SW 1271 (cell line): ENCODE data around the gene HUNK.
"Not testable (repeated sequence)": the region's sequence is repeated elsewhere in the genome, so short reads cannot be mapped to it uniquely, and the experiment has no call there.

Source experiments
- DNase-seq, 2 experiments: peaks; one replicate each; lab custom pipeline; 2025; lab: John Stamatoyannopoulos, UW

Gene HUNK

DNA sequence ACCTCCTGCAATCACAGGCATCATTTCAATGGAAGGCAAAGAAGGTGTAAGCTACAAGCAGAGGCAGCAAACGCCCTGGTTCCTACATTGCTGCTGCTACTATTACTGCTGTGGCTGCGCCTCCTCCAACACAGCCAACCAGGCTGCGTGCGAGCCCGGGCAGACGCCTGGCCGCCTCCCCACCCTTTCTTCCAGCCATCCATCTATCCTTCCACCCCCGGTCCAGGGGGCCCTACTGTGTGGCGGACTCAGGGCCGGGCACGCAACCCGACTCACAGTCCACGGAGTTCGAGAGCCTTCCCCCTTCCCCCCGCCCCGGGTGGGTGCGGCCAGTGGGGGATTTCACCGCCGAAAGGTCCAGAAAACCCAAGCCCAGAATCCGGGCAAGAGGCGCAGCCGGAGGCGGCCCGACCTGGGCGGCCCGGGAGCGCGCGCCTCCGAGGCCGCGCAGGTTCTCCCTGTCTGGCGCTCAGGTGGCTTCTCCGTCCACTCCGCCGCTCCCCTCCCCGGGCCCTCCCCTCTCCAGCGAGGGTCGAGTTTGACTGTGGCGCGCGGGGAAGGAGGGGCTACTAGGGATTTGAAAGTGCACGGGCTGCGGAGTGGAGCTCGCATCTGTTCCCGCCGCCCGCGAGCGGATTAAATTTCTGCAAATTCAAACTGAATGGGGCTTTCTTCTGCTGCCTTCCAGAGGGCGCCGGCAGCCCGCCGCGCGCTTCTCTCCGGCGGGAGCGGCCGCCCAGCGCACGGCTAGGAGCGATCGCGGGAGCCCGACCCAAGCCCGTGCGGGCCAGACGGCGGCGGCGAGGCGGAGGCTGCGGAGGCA, at the start of gene HUNK:
TSS of gene HUNK (plus strand) at position 569 of the 823 bp plus-strand sequence. CDS start 655 bp downstream, outside the sequence.
- DNase-seq, result no peak

DNA sequence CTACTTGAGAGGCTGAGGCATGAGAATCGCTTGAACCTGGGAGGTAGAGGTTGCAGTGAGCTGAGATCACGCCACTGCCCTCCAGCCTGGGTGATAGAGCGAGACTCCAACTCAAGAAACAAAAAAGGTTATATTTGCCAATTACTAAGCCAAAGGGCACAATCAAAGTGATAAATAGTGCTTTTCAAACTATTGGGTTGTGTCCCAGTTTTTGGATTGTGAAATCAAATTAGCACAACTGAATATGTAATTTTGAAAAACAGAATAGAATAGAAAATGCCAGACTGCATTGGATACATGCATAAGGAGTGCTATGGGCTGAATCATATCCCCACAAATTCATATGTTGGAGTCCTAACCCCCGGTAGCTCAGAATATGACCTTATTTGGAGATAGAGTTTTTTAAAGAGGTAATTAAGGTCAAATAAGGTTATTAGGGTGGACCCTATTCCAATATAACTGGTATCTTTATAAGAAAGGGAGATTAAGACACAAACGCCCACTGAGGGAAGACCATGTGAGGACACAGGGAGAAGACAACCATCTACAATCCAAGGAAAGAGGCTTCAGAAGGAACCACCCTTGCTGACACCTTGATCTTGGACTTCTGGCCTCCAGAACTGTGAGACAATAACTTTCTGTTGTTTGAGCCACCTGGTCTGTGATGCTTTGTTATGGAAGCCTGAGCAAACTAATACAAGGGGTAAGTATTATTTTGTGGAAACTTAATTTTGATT, 42.9 kb upstream of the HUNK start:
- no peak for DNase-seq

DNA sequence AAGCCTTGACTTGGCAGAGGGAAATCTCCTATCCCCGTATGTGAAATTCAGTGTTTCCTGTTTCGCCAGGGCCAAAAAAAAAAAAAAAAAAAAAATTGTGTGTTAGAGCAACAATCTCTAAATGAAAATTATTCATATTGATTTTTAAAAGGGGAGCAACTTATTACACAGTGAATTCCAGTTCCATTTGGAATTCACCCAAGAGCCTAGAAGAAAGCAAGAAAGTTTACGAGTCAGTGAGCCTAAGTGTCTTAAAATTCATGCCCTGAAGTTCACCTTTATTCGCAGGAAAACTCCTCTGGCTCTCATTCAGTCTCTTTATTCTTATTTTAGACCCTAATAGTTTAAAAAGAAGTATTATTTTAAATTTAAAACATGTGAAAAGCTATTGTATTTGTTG, 42.1 kb upstream of the HUNK start:
- no peak for DNase-seq

DNA sequence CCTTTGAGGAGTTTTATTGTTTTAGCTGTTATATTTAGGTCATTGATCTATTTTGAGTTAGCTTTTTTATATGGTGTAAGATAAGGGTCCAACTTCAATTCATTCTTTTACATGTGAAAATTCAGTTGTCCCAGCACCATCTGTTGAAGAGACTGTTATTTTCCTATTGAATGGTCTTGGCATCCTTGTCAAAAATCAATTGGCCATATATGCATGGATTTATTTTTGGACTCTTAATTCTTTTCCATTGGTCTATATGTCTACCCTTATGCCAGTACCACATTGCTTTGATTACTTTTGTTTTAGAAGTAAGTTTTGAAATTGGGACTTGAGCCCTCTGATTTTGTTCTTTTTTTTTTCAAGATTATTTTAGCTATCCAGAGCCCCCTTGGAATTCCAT, 35.8 kb upstream of the HUNK start:
- no peak for DNase-seq

DNA sequence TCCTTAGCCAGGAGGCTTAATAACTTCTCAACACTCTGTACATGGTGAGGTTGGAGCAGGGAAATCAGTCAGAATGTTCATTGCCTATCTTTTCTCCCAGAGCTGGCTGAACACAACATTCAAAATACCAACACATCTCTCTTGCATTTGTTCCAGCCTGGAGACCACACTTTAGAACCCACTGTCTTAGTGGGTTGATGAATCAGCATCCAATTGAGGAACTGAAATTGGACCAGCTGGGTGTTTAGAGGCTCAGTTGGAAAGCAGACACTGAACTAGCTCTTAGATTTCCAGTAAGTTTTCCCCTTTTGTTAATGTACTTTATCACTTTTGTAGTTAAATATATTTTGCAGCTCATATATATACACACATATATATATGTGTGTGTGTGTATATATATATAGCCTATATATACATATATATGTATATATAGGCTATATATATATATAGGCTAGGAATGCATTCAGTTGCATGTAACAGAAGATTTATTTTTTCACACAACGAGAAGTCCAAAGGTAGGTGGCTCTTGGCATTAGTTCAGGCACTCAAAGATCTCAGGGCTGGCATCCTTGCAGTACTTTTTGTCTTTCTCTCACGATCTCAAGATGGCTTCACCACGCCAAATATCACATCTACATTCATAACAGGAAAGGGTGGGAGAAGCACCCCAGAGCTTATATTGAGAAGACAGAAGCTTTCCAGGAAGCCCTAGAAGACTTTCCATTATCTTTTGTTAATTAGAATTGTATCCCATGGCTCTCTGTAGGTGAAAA, 35.0 kb upstream of the HUNK start:
- no peak for DNase-seq

DNA sequence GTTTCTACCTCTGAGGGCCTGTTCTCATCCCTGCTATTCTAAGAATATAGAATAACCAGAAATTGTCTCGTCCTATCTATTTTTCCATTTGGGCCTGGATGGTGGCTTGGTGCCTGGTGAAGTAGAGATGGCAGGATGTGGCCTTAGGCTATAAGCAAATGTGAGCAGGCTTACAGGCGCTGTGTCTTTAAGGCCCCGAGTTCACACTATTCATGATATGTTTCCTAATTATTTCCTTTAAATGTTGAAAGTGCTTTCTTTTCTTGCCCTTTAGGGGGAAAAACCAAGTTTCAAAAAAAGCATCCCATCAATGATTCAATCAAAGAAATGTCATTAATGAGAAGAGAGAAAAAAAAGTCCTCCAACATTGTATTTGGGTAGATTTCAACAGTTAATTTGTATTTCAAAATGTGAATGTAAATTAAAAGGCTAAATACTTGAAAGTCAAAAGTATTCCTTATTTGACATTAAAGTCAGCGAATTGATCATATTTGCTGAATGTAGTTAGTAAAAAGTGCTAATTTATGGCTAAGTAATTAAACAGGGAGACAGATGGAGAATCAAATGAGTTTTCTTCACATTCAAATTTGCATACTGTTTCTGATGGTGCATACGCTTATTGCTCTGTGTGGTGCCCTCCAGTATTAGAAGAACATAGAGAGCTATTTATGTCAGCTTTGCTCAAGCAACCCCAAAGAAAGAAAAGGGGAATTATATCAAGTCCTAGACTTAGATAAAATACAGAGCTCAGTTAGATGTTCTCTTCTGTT, 34.0 kb upstream of the HUNK start:
- no peak for DNase-seq

DNA sequence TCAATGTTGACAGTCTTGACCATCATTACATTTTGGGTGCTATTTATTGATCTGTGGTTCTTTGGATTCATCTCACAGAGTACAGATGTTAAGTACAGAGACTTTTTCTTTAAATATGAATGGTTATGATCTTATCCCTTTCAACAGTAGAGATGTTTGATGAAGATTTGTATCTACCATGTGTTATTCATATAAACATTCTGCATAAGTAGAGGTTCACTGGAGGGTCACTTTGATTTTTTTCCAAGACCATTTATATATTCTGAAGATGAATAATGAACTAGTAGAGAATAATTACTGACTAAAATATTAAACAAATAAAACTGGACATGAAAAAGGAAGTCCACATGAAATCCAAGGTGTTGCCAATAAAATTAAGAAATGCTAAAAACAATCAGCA, 28.6 kb upstream of the HUNK start:
- DNase-seq, result no peak

DNA sequence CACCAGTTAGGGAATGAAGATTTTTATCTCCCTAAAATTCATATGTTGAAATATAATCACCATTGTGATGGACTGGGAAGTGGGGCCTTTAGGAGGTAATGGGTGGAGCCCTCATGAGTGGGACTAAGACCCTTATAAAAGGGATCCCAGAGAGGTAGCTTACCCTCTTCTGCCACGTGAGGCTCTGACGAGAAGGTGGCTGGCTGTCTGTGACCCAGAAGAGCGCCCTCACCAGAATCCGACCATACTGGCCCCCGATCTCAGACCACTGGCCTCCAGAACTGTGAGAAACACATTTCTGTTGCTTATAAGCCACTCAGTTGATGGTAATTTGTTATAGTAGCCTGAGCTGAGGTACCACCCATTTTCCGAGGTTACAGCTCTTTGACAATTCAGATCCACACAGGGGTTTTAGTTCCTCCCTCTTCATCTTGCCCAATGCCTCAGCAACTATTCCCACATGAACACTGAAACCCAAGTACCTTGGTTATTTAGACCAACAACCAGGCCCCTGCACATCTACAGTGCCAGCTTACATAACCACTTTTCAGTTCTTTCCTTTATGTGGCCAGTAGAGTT, 27.6 kb upstream of the HUNK start:
- DNase-seq, result no peak

DNA sequence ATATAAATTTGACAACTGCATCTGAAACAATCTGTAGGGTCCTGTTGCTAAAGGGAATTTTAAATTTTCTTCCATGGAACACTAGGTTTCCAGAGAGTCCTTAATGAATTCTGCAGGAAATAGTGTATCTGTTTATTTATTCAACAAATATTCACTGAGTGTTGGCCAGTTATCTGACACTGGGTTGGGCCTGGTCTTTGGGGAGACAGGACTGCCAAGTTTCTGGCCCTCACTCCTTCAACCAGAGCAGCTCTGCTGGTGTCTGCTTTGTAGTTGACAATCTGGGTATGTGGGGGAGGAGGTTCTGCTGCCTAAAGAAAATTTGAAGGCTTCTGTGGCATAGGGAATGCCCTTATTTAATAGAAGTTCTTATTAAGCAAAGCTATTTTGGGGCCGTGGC, 26.1 kb upstream of the HUNK start:
- DNase-seq, result no peak

DNA sequence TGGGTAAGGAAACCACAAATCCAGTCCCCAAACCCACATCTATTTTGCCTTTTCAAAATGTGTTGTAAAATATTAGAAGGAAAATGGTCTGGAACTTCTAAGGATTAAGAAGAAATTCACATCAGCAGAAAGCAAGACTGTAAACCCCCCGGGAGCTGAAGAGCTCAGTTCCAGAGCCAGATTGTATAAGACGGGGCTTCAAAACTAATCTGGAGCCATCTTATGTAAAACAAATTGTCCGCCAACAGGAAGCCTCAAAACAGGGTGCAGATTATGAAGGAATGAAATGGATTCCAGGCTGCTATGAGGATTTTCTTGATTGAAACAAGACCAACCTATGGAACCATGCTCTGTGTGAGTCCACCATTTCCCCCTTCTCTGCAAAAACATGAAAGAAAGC, 25.1 kb upstream of the HUNK start:
- DNase-seq, result no peak

DNA sequence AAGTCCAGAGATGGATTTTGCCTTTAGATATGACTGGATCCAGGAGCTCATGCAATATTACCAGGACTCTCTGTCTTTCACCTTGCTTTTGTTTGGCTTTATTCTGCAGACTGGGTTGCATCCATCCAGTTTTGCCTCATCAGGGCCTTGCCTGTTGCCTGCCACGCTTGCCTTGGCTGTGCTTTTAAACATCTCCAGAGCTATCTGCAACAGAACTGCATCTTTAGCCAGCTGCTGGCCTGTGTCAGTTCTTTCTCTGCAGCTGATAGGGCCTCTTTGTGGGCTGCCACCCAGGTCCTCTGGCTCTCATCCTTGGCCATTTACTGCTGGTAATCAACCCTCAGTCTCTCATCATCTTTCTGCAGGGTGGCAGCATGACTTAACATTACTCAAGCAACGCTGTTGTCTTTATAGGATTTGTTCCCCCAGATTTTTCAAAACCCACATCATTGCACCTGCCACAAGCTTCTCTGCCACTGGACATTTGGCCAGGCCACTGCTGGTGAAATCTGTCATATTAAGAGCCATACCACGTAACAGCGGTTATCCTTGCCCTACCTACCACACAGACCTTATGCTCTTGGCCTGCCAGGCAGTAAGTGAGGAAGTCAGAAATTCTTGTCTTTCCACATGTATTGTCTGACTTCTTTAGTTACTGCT, 24.4 kb upstream of the HUNK start:
- no peak for DNase-seq

DNA sequence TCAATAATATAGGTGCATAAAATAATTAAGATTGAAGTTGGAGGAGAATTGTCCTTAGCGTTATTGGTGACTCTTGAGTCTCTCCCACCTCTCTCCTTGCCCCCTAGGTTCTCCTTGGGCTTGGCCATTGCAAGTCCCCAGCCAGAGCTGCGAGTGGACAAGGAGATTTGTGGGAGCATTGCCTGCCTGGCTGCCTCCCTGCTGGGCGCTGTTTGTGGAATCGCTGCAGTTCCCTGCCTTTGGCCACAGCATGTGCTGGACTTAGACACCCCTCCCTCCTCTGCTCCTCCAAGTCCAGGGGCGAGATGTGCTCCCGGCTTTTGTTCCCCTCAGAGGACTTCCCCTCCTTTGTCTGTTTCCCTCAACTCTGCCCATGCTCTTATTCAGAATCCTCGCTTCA, 21.9 kb upstream of the HUNK start:
- no peak for DNase-seq

DNA sequence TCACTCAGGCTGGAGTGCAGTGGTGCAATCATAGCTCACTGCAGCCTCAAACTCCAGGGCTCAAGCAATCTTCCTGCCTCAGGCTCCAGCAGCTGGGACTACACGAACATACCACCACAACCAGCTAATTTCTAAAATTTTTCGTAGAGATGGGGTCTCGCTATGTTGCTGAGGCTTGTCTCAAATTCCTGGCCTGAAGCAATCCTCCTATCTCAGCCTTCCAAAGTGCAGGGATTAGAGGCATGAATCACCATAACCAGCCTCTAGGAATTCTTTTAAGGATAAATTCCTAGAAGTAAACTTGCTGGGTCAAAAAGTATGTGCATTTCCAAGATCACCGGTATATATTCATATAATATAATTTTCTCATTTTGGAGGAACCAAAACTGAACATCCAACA, 17.6 kb upstream of the HUNK start:
- no peak for DNase-seq

DNA sequence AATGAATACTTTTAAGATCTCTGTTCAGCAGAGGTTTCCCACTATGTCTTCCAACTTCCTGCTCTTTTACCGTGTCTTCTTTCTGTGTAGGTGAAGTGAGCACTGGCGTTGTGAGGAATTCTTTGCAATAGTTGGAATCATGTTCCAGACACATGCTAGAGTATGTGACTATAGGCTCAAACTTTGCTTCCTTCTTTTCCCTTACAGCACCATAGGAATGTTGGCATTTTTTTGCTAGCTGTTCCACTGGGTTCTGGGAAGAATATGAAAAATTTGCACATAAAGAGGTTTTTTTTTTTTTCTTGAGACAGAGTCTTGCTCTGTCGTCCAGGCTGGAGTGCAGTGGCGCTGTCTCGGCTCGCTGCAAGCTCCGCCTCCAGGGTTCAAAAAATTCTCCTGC, 15.7 kb upstream of the HUNK start:
- DNase-seq, result no peak

DNA sequence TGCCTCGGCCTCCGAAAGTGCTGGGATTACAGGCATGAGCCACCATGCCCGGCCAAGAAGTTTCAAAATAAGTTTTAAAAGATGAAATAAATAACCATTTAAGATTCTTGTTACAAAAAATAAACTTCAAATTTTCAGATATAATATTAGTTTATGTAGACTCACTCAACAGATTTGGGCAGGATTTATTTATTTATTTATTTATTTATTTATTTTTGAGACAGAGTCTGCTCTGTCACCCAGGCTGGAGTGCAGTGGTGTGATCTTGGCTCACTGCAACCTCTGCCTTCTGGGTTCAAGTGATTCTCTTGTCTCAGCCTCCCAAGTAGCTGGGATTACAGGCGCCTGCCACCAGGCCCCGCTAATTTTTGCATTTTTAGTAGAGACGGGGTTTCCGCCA, 15.2 kb upstream of the HUNK start:
- not testable (repeated sequence) for DNase-seq

DNA sequence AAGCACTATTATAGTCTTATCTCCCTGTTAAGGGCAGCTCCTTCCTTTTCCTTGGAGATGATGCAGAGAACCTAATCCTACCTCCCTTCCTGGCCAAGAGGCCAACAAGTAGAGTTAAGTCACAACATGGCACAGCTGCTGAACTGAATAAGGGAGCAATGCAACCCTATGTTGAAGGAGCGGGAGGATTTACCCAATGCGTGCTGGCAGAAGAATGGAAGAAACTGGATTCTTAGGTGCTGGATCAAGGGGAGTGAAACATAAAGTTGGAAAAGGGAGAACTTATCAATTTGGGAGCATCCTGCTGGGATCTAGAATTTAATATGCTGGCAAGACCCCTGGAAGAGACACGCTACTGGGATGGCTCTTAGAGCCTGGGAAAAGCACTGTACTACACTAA, 12.0 kb upstream of the HUNK start:
- no peak for DNase-seq

DNA sequence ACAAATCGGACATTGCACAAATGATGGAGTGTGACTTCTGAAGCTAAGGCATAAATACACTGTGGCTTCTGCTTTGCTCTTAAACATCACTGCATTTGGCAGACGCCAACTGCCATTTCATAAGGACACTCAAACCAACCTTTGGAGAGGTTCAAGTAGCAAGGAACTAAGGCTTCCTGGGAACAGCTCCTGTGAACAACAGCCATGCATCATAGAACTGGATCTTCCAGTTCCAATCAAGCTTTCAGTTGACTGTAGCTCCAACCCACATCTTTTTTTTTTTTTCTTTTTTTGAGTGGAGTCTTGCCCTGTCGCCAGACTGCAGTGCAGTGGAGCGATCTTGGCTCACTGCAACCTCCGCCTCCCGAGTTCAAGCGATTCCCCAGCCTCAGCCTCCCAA, 10.7 kb upstream of the HUNK start:
- DNase-seq, result no peak

DNA sequence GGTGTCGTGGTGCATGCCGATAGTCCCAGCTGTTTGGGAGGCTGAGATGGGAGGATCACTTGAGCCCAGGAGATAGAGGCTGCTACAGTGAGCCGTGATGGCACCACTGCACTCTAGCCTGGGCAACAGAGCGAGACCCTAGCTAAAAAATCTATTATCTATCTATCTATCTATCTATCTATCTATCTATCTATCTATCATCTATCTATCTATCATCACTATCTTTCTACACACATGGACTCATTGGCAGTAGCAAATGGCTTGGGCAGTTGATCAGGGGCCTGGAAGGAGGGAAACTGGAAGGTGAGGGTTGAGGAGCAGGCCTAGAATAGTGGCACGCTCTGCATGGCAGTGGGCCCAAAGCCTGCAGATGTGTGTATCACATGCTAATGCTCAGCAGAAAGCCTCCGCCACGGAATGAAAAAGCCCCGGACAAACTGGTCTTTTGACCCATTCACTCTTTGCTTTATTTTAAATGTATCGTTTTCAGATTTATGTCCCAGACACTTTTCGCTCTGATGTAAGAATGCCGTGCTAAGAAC, 7.3 kb upstream of the HUNK start:
- DNase-seq, result no peak

DNA sequence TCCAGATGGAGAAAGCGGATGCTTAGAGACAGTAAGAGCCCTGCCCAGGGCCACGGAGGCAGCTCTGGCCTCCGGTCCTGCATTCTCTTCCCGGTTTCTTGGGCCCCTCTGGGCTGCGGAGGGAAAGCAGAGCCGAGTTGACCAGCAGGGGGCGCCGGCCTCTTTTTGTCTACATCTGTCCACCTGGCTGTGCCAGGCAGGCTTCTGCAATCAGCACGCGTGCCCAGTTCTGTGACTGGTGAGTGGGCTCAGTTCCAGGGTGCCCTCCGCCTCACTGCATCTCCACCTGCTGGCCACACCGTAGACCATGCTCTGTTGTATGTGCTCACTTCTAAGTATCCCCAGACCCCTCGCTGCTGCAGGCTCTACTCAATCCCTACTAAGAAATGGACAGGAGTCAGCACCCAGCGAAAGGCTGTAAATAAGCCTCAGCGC, 6.7 kb upstream of the HUNK start:
- DNase-seq, result peak; percentile 2 to 44

DNA sequence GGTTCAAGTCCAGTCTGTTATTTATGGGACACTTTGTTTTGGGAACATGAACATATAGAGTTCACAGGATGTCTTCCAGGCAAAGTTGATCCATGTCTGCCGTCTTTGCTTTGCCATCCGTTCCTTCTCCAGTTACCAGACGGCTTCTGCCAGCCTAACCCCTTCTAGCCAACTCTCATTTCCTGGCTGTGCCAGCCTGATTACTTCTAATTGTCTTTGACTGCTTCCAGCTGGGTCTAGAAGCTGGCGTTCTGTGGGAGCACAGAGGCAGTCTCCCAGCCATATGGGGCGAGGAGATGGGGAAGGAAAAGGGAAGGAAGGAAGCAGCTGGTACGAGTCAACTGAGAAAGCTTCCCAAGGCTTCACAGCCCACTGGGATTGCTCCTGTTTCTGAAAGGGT, 3.1 kb upstream of the HUNK start:
- DNase-seq, result no peak
